Fibroblast of pulmonary artery (primary cell): ENCODE measurements around the gene PNLIPRP2.

Source experiments
- DNase-seq: peaks from one replicate; pipeline ENCODE4 v3.0.0-alpha.2; 2010; ENCODE audit warnings: low read depth
- H3K4me3 ChIP-seq: replicated peaks from 2 replicates; pipeline ENCODE4 v1.5.1; 2011; ENCODE audit warnings: low read depth, mild to moderate bottlenecking, control low read depth, low read length, moderate library complexity
- CTCF ChIP-seq: IDR thresholded peaks from 2 replicates; pipeline ENCODE4 v1.5.1; 2011; ENCODE audit warnings: mild to moderate bottlenecking, control low read depth, low read length, inconsistent platforms; ENCODE audit errors: missing control alignments

The PNLIPRP2 gene

DNA sequence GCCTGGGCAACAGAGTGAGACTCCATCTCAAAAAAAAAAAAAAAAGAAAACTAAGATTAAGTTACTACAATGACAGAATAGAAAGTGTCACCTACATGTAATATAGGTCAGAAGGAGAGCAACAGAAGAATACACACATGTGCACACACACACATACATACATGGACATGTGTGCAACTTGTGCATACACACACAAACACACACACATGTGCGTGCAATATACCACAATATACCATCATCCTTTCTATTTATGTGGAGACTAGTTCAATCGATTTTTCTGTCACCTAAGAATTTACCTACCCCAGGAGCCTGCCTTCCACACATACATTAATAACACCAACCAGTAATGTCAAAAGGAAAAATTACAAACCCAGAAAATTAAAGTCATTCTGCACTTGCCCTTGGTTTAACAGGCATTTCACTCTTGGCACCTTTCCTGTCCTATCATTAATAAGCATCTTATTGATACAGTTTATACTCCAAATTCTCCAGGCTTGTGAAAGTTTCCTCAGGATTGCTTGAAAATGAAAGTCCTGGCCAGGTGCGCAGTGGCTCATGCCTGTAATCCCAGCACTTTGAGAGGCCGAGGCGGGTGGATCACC, 27.5 kb upstream of the PNLIPRP2 start:
- no peak overlapping the region for H3K4me3 ChIP-seq
- no peak for TF ChIP-seq CTCF
- no peak for DNase-seq

DNA sequence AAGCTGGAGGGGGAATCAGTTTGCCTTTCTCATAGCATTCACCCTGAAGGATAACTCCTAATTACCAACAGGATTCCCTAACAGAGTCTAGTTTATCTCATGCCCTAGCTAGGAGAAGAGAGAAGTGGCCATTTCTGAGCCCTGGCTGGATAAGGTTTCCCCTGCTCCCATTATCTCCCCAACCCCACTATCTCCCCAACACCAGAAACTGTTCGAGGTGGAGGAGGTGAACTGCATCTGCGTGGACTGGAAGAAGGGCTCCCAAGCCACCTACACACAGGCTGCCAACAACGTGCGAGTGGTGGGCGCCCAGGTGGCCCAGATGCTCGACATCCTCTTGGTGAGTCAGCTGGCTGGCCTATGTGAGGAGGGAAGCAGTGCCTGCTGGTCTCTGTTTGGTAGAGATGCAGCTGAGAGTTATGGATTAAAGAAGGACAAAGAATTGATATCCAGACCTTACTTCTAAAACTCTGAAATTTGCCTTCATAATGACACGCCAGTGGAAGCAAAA, 26.2 kb upstream of the PNLIPRP2 start:
- H3K4me3 ChIP-seq = no peak overlapping the region
- TF ChIP-seq CTCF = no peak
- no peak for DNase-seq

GRCh38 chr10:116596062-116596461, 24.7 kb upstream of the PNLIPRP2 start:
- DNase-seq = no peak
- TF ChIP-seq CTCF = no peak
- no peak overlapping the region for H3K4me3 ChIP-seq

GRCh38 chr10:116597543-116597942, 23.2 kb upstream of the PNLIPRP2 start:
- TF ChIP-seq CTCF = no peak
- no peak for DNase-seq
- H3K4me3 ChIP-seq = no peak overlapping the region

DNA sequence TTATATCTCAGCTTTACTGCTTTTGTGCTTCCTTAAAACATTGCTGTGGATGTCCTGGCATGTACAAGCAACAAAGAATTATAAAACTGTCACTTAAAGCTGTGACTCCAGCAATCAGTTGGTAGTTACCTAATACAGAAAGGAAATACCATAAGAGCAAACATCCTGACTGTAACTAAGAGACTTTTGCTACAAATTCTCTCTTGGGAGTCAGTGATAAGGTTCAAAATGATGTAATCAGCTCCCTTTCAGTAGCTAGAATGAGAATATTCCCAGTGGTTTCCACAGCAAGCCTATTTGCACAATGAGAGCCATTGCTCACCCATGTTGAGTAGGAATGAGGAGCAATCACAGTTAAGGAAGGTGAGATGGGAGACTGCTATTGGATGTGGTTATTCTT, 22.4 kb upstream of the PNLIPRP2 start:
- TF ChIP-seq CTCF = no peak
- H3K4me3 ChIP-seq = no peak overlapping the region
- no peak for DNase-seq

DNA sequence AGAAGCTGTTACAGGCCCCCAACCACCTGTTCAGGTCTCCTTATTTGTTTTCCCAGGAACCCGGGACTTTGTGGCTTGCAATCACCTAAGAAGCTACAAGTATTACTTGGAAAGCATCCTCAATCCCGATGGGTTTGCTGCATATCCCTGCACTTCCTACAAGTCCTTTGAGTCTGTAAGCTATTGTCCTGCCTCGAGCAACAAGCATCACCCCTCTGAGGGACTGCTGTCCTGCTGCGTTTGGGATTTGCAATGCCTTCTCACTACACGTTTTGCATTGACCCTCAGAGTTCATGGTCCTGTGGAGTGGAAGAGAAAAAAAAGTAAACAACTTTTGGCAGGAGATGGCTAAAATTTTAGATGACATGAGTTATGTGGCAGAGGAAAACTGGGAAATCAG, 20.8 kb upstream of the PNLIPRP2 start:
- H3K4me3 ChIP-seq = no peak overlapping the region
- DNase-seq = no peak
- TF ChIP-seq CTCF = no peak
